Type B pancreatic cell (in vitro differentiated cells): ENCODE measurements around the gene RILPL2. TPM values are rescaled to one million over a fixed set of nuclear protein-coding genes. Genes with fewer than 3 reads are reported as not detected.
"Not testable (repeated sequence)": the region's sequence is repeated elsewhere in the genome, so short reads cannot be mapped to it uniquely, and the experiment has no call there.

Source experiments
- DNase-seq: peaks from one replicate; pipeline ENCODE4 v3.0.0; 2021; ENCODE audit warnings: mixed read lengths; ENCODE audit not compliant: unreplicated experiment; ENCODE audit errors: extremely low spot score
- H3K27ac Mint-ChIP-seq: 2 replicates; pipeline ENCODE4 v1.8.0; 2021; ENCODE audit warnings: mild to moderate bottlenecking, mixed read lengths
- H3K27me3 Mint-ChIP-seq: 2 replicates; pipeline ENCODE4 v1.8.0; 2021; ENCODE audit warnings: mixed read lengths
- H3K36me3 Mint-ChIP-seq: 2 replicates; pipeline ENCODE4 v1.8.0; 2021; ENCODE audit warnings: mixed read lengths
- H3K4me1 Mint-ChIP-seq: one replicate; pipeline ENCODE4 v1.8.0; 2021; ENCODE audit warnings: mixed read lengths; ENCODE audit not compliant: unreplicated experiment
- H3K4me3 Mint-ChIP-seq: 2 replicates; pipeline ENCODE4 v1.8.0; 2021; ENCODE audit warnings: mild to moderate bottlenecking, mixed read lengths
- H3K9me3 Mint-ChIP-seq: 2 replicates; pipeline ENCODE4 v1.8.0; 2021; ENCODE audit warnings: mixed read lengths
- long read RNA-seq: library from polyadenylated mRNA; unstranded; transcript quantifications from one replicate; pipeline ENCODE4 v2.0.0, GENCODE V29; 2020
- total RNA-seq: library from RNA; stranded (reverse); gene quantifications from 2 replicates; pipeline ENCODE4 v1.2.1, GENCODE V29; 2021; ENCODE audit warnings: low replicate concordance
- TF ChIP-seq, protein P1 (sequence below): fragments of 200-600 bp; sonication (generic); conservative IDR thresholded peaks from 2 replicates; pipeline ENCODE4 v1.5.0; 2021; ENCODE audit warnings: antibody characterized with exemption, mild to moderate bottlenecking

RILPL2 gene
- total RNA-seq = 1.00 and 1.4 TPM in 2 replicates
- long read RNA-seq, full-length matches to known transcripts = 2 of 2 reads
- long read RNA-seq, partial matches to known transcripts = 0 of 2 reads
- long read RNA-seq, other reads (novel, unspliced or antisense) = 0 of 2 reads

- peak within 1 kb of the TSS; percentile 26 for H3K27ac Mint-ChIP-seq
- H3K4me3 Mint-ChIP-seq = peak within 1 kb of the TSS; percentile 89
- H3K27me3 Mint-ChIP-seq = no peaks in the 10 kb centered on the region
- TF ChIP-seq, protein P1, sequence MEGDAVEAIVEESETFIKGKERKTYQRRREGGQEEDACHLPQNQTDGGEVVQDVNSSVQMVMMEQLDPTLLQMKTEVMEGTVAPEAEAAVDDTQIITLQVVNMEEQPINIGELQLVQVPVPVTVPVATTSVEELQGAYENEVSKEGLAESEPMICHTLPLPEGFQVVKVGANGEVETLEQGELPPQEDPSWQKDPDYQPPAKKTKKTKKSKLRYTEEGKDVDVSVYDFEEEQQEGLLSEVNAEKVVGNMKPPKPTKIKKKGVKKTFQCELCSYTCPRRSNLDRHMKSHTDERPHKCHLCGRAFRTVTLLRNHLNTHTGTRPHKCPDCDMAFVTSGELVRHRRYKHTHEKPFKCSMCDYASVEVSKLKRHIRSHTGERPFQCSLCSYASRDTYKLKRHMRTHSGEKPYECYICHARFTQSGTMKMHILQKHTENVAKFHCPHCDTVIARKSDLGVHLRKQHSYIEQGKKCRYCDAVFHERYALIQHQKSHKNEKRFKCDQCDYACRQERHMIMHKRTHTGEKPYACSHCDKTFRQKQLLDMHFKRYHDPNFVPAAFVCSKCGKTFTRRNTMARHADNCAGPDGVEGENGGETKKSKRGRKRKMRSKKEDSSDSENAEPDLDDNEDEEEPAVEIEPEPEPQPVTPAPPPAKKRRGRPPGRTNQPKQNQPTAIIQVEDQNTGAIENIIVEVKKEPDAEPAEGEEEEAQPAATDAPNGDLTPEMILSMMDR = no peak
- peaks cover under 1% of the 10 kb centered on the region for H3K36me3 Mint-ChIP-seq
- H3K9me3 Mint-ChIP-seq = no peaks in the 10 kb centered on the region
- peak; percentile 84 for DNase-seq
- no peaks in the 10 kb centered on the region for H3K4me1 Mint-ChIP-seq
Observed at GRCh38 chr12:123436017-123436964, at the start of gene RILPL2. RILPL2 (minus strand) TSS chr12:123436684; CDS start chr12:123436420, 264 bp downstream.

DNA sequence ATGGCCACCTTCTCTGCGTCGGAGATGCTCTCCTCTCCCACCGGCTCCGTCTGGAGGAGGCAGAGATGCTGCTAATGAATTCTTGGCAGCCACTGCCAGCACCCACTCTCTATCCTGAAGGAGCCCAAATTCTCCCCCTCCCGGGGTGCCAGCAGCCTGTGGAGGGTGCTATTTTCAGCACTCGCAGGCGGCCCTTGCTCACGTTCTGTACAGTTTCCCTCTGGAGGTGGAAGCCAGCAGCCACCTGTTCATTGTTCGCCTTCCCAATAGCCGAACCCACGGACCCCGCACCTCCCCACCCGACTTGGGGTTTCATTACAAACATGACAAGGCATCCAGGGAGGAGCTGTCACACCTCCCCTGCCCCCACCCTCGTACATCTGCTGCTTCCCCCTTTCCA is 49.3 kb upstream of the RILPL2 start:
- H3K36me3 Mint-ChIP-seq = peaks cover 9% of the 10 kb centered on the region
- peaks cover 4% of the 10 kb centered on the region for H3K4me1 Mint-ChIP-seq
- H3K9me3 Mint-ChIP-seq = no peaks in the 10 kb centered on the region
- H3K27me3 Mint-ChIP-seq = no peaks in the 10 kb centered on the region
- H3K27ac Mint-ChIP-seq = no peak overlapping the region
- TF ChIP-seq, protein P1 = no peak
- H3K4me3 Mint-ChIP-seq = no peak overlapping the region
- DNase-seq = no peak

DNA sequence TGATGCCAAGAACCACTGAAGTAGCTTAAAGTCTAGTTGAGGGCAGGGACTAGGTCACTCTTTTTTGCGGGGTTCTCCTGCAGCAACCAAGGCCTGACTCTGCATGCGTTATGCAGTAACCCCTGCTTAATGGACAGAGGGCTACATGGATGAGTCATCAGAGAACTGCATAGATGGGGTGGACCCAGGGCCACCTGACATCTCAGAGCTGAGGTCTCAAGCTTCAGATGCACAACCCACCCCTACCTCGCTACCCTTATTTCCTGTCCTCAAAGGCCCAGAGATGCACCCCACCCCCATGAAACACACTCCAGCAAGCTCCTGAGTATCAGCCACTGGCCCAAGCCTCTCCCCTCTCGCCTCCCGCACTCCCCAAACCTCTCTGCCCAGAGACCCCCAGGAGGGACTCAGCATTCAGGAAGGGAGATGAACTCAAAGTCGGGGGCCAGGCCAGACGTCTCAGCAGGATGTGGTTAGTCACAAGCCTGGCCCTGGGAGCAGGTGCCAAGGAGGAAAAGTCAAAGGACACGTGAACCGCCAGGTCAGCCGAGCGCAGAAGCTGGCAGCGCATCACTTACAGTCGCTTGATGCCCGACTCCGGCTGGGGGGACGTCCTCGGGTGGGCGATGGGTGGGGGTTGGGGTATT is 47.2 kb upstream of the RILPL2 start:
- no peak for DNase-seq
- Mint-ChIP-seq H3K4me1 (peaks cover 4% of the 10 kb centered on the region), H3K4me3 (no peak overlapping the region), H3K27ac (no peak overlapping the region), H3K27me3 (no peaks in the 10 kb centered on the region), H3K36me3 (peaks cover 9% of the 10 kb centered on the region), H3K9me3 (no peaks in the 10 kb centered on the region)
- TF ChIP-seq, protein P1 = no peak

DNA sequence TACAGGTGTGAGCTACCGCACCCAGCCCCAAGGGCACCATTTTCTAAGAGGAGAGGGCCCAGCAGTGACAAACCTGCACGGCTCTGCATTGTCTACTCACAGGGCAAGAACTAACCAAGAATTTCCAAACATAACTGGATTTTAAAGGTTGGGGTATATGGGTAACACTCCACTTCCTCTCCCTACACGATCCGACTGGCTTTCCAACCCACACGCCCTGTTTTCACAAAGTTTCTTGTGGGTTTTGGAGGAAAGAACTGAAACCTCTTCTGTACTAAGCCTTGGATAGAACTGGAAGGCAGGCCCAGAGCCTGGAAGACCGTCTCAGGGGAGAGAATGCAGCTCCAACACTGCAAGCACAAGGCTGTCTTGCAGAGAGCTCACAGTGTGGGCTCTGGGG is 46.4 kb upstream of the RILPL2 start:
- no peaks in the 10 kb centered on the region for H3K9me3 Mint-ChIP-seq
- no peaks in the 10 kb centered on the region for H3K27me3 Mint-ChIP-seq
- H3K27ac Mint-ChIP-seq = no peak overlapping the region
- no peaks in the 10 kb centered on the region for H3K4me1 Mint-ChIP-seq
- H3K4me3 Mint-ChIP-seq = no peak overlapping the region
- H3K36me3 Mint-ChIP-seq = peaks cover 8% of the 10 kb centered on the region
- no peak for DNase-seq
- TF ChIP-seq, protein P1 = no peak

- not testable (repeated sequence) for H3K27ac Mint-ChIP-seq, DNase-seq, H3K9me3 Mint-ChIP-seq, H3K36me3 Mint-ChIP-seq, H3K4me3 Mint-ChIP-seq, H3K4me1 Mint-ChIP-seq, H3K27me3 Mint-ChIP-seq
Observed at GRCh38 chr12:123481251-123481650, 44.8 kb upstream of the RILPL2 start.
